Ureter (tissue), 1 donor: ENCODE results near the gene NTMT2. TPM values are rescaled to one million over a fixed set of nuclear protein-coding genes. Genes with fewer than 3 reads are reported as not detected.
"Not testable (repeated sequence)": the region's sequence is repeated elsewhere in the genome, so short reads cannot be mapped to it uniquely, and the experiment has no call there.

Experiments used
- DNase-seq: peaks from one replicate; pipeline ENCODE4 v3.0.0-alpha.2; 2020; ENCODE audit warnings: low spot score
- total RNA-seq: library from RNA; stranded (reverse); gene quantifications from one replicate; pipeline ENCODE4 v1.2.4, GENCODE V29; 2023
- donor health status: DM: yes; HTN: yes; CAD: no.

Gene NTMT2
- total RNA-seq, 1 donor from 2014 or later: not detected

GRCh38 chr1:170157820-170158219, 12.1 kb downstream of the NTMT2 start:
- no peak for DNase-seq

GRCh38 chr1:170162459-170163246, 16.9 kb downstream of the NTMT2 start:
- no peak for DNase-seq

GRCh38 chr1:170164103-170164763, 18.5 kb downstream of the NTMT2 start:
- DNase-seq: no peak

GRCh38 chr1:170166518-170167180, 20.9 kb downstream of the NTMT2 start:
- DNase-seq: no peak

- DNase-seq: no peak
Measured at GRCh38 chr1:170168265-170168664, 22.5 kb downstream of the NTMT2 start.

- not testable (repeated sequence) for DNase-seq
Measured at GRCh38 chr1:170170513-170170912, 24.8 kb downstream of the NTMT2 start.

GRCh38 chr1:170174395-170174794, 28.6 kb downstream of the NTMT2 start:
- DNase-seq: no peak

- DNase-seq: no peak
Measured at GRCh38 chr1:170175041-170175440, 29.3 kb downstream of the NTMT2 start.

- no peak for DNase-seq
Measured at GRCh38 chr1:170175484-170175883, 29.7 kb downstream of the NTMT2 start.

GRCh38 chr1:170176772-170177171, 31.0 kb downstream of the NTMT2 start:
- no peak for DNase-seq

- no peak for DNase-seq
Measured at GRCh38 chr1:170182442-170182841, 36.7 kb downstream of the NTMT2 start.

- DNase-seq: no peak
Measured at GRCh38 chr1:170192546-170192945, 46.8 kb downstream of the NTMT2 start.

GRCh38 chr1:170194451-170194850, 48.7 kb downstream of the NTMT2 start:
- DNase-seq: no peak

GRCh38 chr1:170196490-170197236, 50.9 kb downstream of the NTMT2 start:
- no peak for DNase-seq

- DNase-seq: no peak
Measured at GRCh38 chr1:170198090-170198489, 52.3 kb downstream of the NTMT2 start.

- no peak for DNase-seq
Measured at GRCh38 chr1:170198584-170198983, 52.8 kb downstream of the NTMT2 start.

- DNase-seq: no peak
Measured at GRCh38 chr1:170200161-170200560, 54.4 kb downstream of the NTMT2 start.

GRCh38 chr1:170200621-170201397, 55.0 kb downstream of the NTMT2 start:
- DNase-seq: no peak

GRCh38 chr1:170203693-170204092, 57.9 kb downstream of the NTMT2 start:
- no peak for DNase-seq

- no peak for DNase-seq
Measured at GRCh38 chr1:170204121-170204520, 58.4 kb downstream of the NTMT2 start.

- no peak for DNase-seq
Measured at GRCh38 chr1:170205301-170205700, 59.5 kb downstream of the NTMT2 start.
